C4-2B (cell line): ENCODE results near the gene PTH1R.

ENCODE experiments used
- ZFX ChIP-seq: fragments of 450-650 bp; IDR thresholded peaks from 2 replicates; pipeline ENCODE4 v1.6.1; 2017
- TF ChIP-seq, protein P1 (sequence below): fragments of 450-650 bp; conservative IDR thresholded peaks from 2 replicates; pipeline ENCODE4 v1.5.1; 2017; ENCODE audit warnings: mild to moderate bottlenecking

DNA sequence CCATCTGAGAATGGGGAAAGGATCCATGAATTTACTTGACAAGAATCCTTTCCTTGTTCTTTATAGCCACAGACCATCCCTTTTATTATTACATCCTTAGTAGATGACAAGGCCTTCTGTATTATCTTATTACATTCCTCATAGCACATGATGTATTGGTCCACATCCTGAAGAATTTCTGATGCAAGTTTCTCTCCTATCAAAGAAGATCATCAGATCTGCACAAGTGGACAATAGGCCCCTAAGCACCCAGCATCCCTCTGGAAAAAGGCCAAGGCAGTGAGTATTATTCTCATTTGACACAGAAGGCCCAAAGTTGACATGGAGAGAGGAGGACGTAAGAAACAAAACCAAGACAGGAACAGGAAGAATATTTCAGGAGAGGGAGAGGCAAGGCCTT is 45.7 kb upstream of the PTH1R start:
- TF ChIP-seq, protein P1, sequence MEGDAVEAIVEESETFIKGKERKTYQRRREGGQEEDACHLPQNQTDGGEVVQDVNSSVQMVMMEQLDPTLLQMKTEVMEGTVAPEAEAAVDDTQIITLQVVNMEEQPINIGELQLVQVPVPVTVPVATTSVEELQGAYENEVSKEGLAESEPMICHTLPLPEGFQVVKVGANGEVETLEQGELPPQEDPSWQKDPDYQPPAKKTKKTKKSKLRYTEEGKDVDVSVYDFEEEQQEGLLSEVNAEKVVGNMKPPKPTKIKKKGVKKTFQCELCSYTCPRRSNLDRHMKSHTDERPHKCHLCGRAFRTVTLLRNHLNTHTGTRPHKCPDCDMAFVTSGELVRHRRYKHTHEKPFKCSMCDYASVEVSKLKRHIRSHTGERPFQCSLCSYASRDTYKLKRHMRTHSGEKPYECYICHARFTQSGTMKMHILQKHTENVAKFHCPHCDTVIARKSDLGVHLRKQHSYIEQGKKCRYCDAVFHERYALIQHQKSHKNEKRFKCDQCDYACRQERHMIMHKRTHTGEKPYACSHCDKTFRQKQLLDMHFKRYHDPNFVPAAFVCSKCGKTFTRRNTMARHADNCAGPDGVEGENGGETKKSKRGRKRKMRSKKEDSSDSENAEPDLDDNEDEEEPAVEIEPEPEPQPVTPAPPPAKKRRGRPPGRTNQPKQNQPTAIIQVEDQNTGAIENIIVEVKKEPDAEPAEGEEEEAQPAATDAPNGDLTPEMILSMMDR, result no peak
- TF ChIP-seq ZFX, result no peak
